Peyer's patch (tissue), 4 donors: ENCODE measurements around the gene MAD1L1.

Experiments
- CTCF ChIP-seq, 6 experiments: fragments of 450-650 bp in 4 of 6; fragments of 200-600 bp in 2 of 6; sonication (generic) in 1 of 6; IDR thresholded peaks; one replicate each; pipeline ENCODE4 v1.5.1; 2017 to 2019; ENCODE audit warnings: antibody characterized with exemption in 6 of 6, mild to moderate bottlenecking in 3 of 6, moderate library complexity in 1 of 6
- POLR2A ChIP-seq, 2 donors: fragments of 450-650 bp; IDR thresholded peaks; one replicate each; pipeline ENCODE4 v1.5.1; 2017; ENCODE audit warnings: antibody characterized with exemption in 2 of 2, mild to moderate bottlenecking in 2 of 2, moderate library complexity in 2 of 2

GRCh38 chr7:1781369-1781768 is 451.4 kb downstream of the MAD1L1 start:
- no peak for TF ChIP-seq CTCF (IDR thresholded peaks at IDR 0.05)
- no peak for TF ChIP-seq POLR2A (IDR thresholded peaks at IDR 0.05)
